A549 (cell line): ENCODE data around the gene NENF. TPM values are rescaled to one million over a fixed set of nuclear protein-coding genes. Genes with fewer than 3 reads are reported as not detected.
A peak's percentile ranks its signal among the peaks of the same experiment; 100 is the strongest.

Source experiments
- ATAC-seq, 2 experiments: fragments of 200-7000 bp in 1 of 2; fragments of >200 bp in 1 of 2; cut with Nextera tagmentation in 1 of 2; cut with Tn5 transposase in 1 of 2; 3 replicates each; pipeline versions ENCODE4 v1.8.0 to v1.9.1; 2018 to 2020; ENCODE audit warnings: mild to moderate bottlenecking in 1 of 2, moderate library complexity in 1 of 2
- CTCF ChIA-PET: fragments of 300-600 bp; sonication (Branson Sonifier 250); formaldehyde crosslinking; extraction: SDS; loops from one replicate; lab custom pipeline; 2021; ENCODE audit warnings: antibody characterized with exemption, inconsistent platforms; lab: Yijun Ruan, JAX
- POLR2A ChIA-PET: fragments of 350-600 bp; formaldehyde crosslinking; extraction: SDS; loops from one replicate; lab custom pipeline; 2021; ENCODE audit warnings: antibody characterized with exemption, inconsistent platforms; lab: Yijun Ruan, JAX
- DNase-seq, 2 experiments: peaks; one replicate each; pipeline versions ENCODE4 v3.0.0 to v3.0.0-alpha.2; 2011 to 2016; ENCODE audit warnings: low read depth in 1 of 2, low spot score in 1 of 2
- FAIRE-seq: peaks from 2 replicates; lab custom pipeline; 2011; peaks lifted over from hg19 to GRCh38; lab: Jason Lieb, UNC
- H3K27ac ChIP-seq, 2 experiments: fragments of >200 bp; sonication (Bioruptor Twin); formaldehyde crosslinking; 3 replicates each; pipeline ENCODE4 v1.5.1; 2016 to 2017
- H3K4me1 ChIP-seq: fragments of >200 bp; sonication (Bioruptor Twin); formaldehyde crosslinking; 3 replicates; pipeline ENCODE4 v1.6.1; 2016
- H3K4me2 ChIP-seq: fragments of >200 bp; sonication (Bioruptor Twin); formaldehyde crosslinking; 3 replicates; pipeline ENCODE4 v1.6.1; 2016
- H3K4me3 ChIP-seq: fragments of >200 bp; sonication (Bioruptor Twin); formaldehyde crosslinking; 3 replicates; pipeline ENCODE4 v1.5.1; 2016
- H3K9me3 ChIP-seq: fragments of >200 bp; sonication (Bioruptor Twin); formaldehyde crosslinking; 3 replicates; pipeline ENCODE4 v1.6.1; 2016
- CEBPB ChIP-seq, 2 experiments: fragments of >200 bp in 1 of 2; sonication (Bioruptor Twin) in 1 of 2; formaldehyde crosslinking in 1 of 2; IDR thresholded peaks; 2 replicates each; pipeline ENCODE4 v1.6.1; 2012 to 2016
- EP300 ChIP-seq, 2 experiments: fragments of >200 bp; sonication (Bioruptor Twin); formaldehyde crosslinking; IDR thresholded peaks; 2 replicates in 1 of 2; 3 replicates in 1 of 2; pipeline ENCODE4 v1.6.1; 2016 to 2017
- FOSL2 ChIP-seq, 2 experiments: fragments of 450-650 bp in 1 of 2; fragments of >200 bp in 1 of 2; sonication (Bioruptor Twin) in 1 of 2; formaldehyde crosslinking; IDR thresholded peaks; 2 replicates each; pipeline versions ENCODE4 v1.5.0 to v1.6.1; 2016 to 2020; ENCODE audit warnings: mild to moderate bottlenecking in 1 of 2, moderate library complexity in 1 of 2
- GATA3 ChIP-seq: IDR thresholded peaks from 2 replicates; pipeline ENCODE4 v1.6.1; 2012; ENCODE audit warnings: borderline replicate concordance
- HDAC2 ChIP-seq: fragments of 200-600 bp; sonication (generic); IDR thresholded peaks from 2 replicates; pipeline ENCODE4 v1.6.1; 2016
- MAFK ChIP-seq: fragments of 450-650 bp; IDR thresholded peaks from 2 replicates; pipeline ENCODE4 v1.6.1; 2014; ENCODE audit not compliant: partially characterized antibody
- MAZ ChIP-seq: fragments of 150-350 bp; IDR thresholded peaks from 2 replicates; pipeline ENCODE4 v1.6.1; 2014; ENCODE audit warnings: antibody characterized with exemption, low read depth, low read length, borderline replicate concordance
- POLR2AphosphoS2 ChIP-seq: conservative IDR thresholded peaks from 2 replicates; pipeline ENCODE4 v1.6.1; 2012; ENCODE audit warnings: low read length, improper control_type of control experiment, inconsistent platforms
- RARB ChIP-seq: fragments of 250-450 bp; sonication (Bioruptor Pico); IDR thresholded peaks from 2 replicates; pipeline ENCODE4 v1.8.0; 2021; ENCODE audit warnings: mild to moderate bottlenecking, moderate library complexity
- SMC3 ChIP-seq: fragments of >200 bp; sonication (Bioruptor Twin); formaldehyde crosslinking; IDR thresholded peaks from 3 replicates; pipeline ENCODE4 v1.6.1; 2018; ENCODE audit warnings: inconsistent platforms
- TFCP2L1 ChIP-seq: fragments of 250-450 bp; sonication (Bioruptor Pico); IDR thresholded peaks from 2 replicates; pipeline ENCODE4 v1.5.0; 2021; ENCODE audit warnings: mild to moderate bottlenecking
- TP53 ChIP-seq: fragments of 250-450 bp; sonication (Bioruptor Pico); IDR thresholded peaks from 2 replicates; pipeline ENCODE4 v1.5.0; 2021; ENCODE audit warnings: mild to moderate bottlenecking, moderate library complexity
- ZSCAN20 ChIP-seq: fragments of 250-450 bp; sonication (Bioruptor Pico); IDR thresholded peaks from 2 replicates; pipeline ENCODE4 v1.8.0; 2022; ENCODE audit warnings: mild to moderate bottlenecking, moderate library complexity
- WGBS: methylation state at CpG from one replicate; pipeline ENCODE4 v1.1.6; 2017; ENCODE audit errors: missing lambda C conversion rate; 5-methylcytosine and 5-hydroxymethylcytosine counted together
- polyA plus RNA-seq, 4 experiments: library from polyadenylated mRNA; depleted of rRNA in 3 of 4; stranded (reverse); fragments of >200 nt; fragmentation: RNase III in 1 of 4; extraction: RNeasy Plus Mini Kit Qiagen cat#74134 plus additional on column Dnase treatment in 1 of 4; gene quantifications; 2 replicates in 3 of 4; 3 replicates in 1 of 4; pipeline ENCODE4 v1.2.3, GENCODE V29; 2011 to 2017
- TF ChIP-seq, protein P1 (sequence below): IDR thresholded peaks from 2 replicates; pipeline ENCODE4 v1.6.1; 2012
- TF ChIP-seq, protein P2 (sequence below): fragments of >200 bp; sonication (Bioruptor Twin); formaldehyde crosslinking; IDR thresholded peaks from 3 replicates; pipeline ENCODE4 v1.6.1; 2016
- TF ChIP-seq, protein P3 (sequence below): fragments of 450-650 bp; IDR thresholded peaks from 2 replicates; pipeline ENCODE4 v1.6.1; 2014; ENCODE audit warnings: antibody characterized with exemption
- TF ChIP-seq, protein P4 (sequence below): fragments of 150-350 bp; IDR thresholded peaks from 2 replicates; pipeline ENCODE4 v1.6.1; 2014; ENCODE audit warnings: low read depth, mild to moderate bottlenecking, low read length

The NENF gene
- polyA plus RNA-seq, 2 of the 4 experiments (the other 2 are of a cell fraction): 55.3 to 83.9 TPM

DNA sequence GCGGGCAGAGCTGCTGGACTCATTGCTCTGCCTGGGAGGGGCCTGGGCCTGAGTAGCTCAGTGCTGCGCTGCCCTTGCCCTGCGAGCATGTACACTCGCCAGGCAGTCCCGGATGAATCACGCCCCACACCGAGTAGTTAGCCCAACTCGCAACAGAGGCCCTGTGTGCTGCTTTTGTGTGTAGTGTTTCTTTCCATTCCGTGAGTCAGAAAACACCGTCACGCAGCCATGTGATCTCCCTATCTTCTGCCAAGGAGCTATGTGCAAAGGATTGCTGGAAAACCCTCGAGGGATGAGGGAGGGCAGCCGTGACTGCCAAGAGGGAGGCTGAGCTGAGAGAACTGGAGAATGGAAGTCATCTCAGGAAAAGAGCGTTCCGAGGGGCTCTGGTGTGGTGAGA lies 37.3 kb downstream of the NENF start:
- DNase-seq (peak; percentile 56 to 78), FAIRE-seq (no peak), ATAC-seq (peak; percentile 91 to 96)
- Histone ChIP-seq H3K4me1 (peaks cover 14% of the 10 kb centered on the region; the same call in 2 of the 3 replicates), H3K4me3 (no peak overlapping the region), H3K27ac (peak overlapping the region; percentile 65 to 76)
- ChIA-PET CTCF (interaction anchor here (0.8 to 13.4 kb wide), 8 partner anchors 12 to 408 kb away, joined by 3 to 141 read pairs (median 6); partner anchors contain the start of gene ATF3), POLR2A (interaction anchor here (0.6 to 1.3 kb wide), 5 partner anchors 14 to 140 kb away, joined by 3 to 25 read pairs (median 4); partner anchors contain the start of gene ATF3)
- WGBS: 45% methylated on average over 10 of the region's 15 CpGs
- TF ChIP-seq CEBPB (IDR thresholded peaks at IDR 0.05) (no peak), FOSL2 (IDR thresholded peaks at IDR 0.05) (peak; percentile 28; the same call in 1 of the 2 replicates), FOSL2 (CRISPR knock-in tag; IDR thresholded peaks at IDR 0.05) (peak; percentile 78), MAFK (no peak), RARB (no peak)
- TF ChIP-seq, protein P1, sequence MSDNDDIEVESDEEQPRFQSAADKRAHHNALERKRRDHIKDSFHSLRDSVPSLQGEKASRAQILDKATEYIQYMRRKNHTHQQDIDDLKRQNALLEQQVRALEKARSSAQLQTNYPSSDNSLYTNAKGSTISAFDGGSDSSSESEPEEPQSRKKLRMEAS: peak; percentile 54; the same call in 1 of the 2 replicates
- TF ChIP-seq, protein P2, sequence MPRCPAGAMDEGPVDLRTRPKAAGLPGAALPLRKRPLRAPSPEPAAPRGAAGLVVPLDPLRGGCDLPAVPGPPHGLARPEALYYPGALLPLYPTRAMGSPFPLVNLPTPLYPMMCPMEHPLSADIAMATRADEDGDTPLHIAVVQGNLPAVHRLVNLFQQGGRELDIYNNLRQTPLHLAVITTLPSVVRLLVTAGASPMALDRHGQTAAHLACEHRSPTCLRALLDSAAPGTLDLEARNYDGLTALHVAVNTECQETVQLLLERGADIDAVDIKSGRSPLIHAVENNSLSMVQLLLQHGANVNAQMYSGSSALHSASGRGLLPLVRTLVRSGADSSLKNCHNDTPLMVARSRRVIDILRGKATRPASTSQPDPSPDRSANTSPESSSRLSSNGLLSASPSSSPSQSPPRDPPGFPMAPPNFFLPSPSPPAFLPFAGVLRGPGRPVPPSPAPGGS: no peak
- TF ChIP-seq, protein P3, sequence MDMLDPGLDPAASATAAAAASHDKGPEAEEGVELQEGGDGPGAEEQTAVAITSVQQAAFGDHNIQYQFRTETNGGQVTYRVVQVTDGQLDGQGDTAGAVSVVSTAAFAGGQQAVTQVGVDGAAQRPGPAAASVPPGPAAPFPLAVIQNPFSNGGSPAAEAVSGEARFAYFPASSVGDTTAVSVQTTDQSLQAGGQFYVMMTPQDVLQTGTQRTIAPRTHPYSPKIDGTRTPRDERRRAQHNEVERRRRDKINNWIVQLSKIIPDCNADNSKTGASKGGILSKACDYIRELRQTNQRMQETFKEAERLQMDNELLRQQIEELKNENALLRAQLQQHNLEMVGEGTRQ: peak; percentile 45; the same call in 1 of the 2 replicates
- TF ChIP-seq, all 56 proteins: peak for 3
- Histone ChIP-seq H3K9me3 (no peaks in the 10 kb centered on the region), H3K4me2 (peak overlapping the region; percentile 45)

DNA sequence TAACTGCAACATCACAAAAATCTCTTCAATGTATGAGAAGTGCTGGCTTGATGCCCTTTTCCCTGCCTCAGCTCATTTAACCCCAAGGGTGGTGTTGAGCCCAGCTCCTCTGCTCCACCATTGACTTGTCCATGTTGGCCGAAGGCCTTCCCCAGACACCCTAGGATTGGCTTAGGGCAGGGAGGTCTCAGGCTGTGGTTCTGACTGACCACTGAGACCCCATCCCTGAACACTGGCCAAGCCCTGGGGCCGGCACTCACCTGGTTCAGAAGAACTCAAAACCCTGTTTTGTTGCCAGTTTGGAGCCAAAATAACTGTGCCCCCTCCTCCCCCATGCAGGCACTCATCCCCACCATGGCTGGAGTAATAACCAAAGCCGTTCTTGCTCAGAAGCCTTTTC lies 38.6 kb downstream of the NENF start:
- Histone ChIP-seq H3K9me3 (no peaks in the 10 kb centered on the region), H3K4me3 (no peak overlapping the region), H3K27ac (0 out of 6 replicates have a peak overlapping the region, but pooled peaks of 1 of the 2 experiments have one; percentile 26), H3K4me2 (no peak overlapping the region), H3K4me1 (peaks cover 14% of the 10 kb centered on the region; the same call in 2 of the 3 replicates)
- FAIRE-seq (no peak), DNase-seq (no peak), ATAC-seq (no peak)
- TF ChIP-seq HDAC2 (no peak), CEBPB (IDR thresholded peaks at IDR 0.05) (no peak), POLR2AphosphoS2 (no peak), TP53 (no peak), GATA3 (no peak), EP300 (IDR thresholded peaks at IDR 0.05) (no peak), SMC3 (no peak), TFCP2L1 (CRISPR knock-in tag) (no peak), ZSCAN20 (CRISPR knock-in tag) (no peak), MAZ (no peak)
- TF ChIP-seq, protein P3: no peak
- TF ChIP-seq, protein P4, sequence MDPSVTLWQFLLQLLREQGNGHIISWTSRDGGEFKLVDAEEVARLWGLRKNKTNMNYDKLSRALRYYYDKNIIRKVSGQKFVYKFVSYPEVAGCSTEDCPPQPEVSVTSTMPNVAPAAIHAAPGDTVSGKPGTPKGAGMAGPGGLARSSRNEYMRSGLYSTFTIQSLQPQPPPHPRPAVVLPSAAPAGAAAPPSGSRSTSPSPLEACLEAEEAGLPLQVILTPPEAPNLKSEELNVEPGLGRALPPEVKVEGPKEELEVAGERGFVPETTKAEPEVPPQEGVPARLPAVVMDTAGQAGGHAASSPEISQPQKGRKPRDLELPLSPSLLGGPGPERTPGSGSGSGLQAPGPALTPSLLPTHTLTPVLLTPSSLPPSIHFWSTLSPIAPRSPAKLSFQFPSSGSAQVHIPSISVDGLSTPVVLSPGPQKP: no peak
- WGBS: 87% methylated on average over 3 of the region's 3 CpGs
- ChIA-PET CTCF (interaction anchor here (1.1 to 13.4 kb wide), 5 partner anchors 10 to 409 kb away, joined by 4 to 141 read pairs (median 8); no protein-coding TSS in a partner anchor), POLR2A (no interaction called here)
